Dermis lymphatic vessel endothelial cell (primary cell): ENCODE data around the gene GORASP1. TPM values are rescaled to one million over a fixed set of nuclear protein-coding genes. Genes with fewer than 3 reads are reported as not detected.

Source experiments
- total RNA-seq: library from RNA; depleted of rRNA; stranded (reverse); fragments of >200 nt; gene quantifications from 2 replicates; pipeline ENCODE4 v1.2.1, GENCODE V29; 2014

The GORASP1 gene
- 27.1 and 31.3 TPM in 2 replicates for total RNA-seq

DNA sequence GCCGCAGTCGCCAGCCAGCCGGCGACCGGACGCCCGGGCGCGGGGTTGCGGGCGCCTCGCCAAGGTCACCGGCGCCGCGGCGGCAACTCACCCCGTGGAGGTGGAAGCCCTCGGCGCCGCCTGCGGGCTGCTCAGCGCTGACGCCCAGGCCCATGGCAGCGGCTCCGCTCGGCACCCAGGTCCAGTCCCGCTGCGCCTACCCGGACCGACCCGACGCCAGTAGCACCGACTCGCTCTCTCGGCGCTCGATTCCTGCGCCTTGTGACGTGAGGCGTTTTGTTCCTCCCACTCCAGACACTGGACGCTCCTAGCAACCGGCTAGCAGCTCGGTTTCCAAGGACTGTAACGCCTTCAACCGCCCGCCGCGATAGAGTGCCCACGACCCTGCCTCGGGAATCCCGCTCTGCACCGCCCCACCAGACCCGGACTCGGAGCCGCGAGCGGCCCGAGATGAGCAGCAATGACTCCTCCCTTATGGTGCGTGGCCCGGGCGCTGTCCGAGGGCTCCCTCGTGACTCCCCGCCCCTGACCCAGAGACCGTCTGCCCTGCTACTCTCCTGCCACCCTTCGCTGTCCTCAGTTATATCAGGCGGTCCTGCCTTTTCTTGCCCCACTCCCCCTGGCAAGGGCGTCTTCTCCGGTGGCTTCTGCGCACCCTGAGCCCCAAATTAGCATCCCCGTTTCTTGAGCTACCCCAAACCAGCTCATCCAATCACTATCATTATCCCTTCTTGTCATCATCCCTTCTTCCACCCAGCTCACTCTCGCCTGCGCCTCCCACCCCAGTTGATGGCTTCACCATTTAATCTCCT lies at the start of gene GORASP1, which contains the start of gene TTC21A:
TSS of gene GORASP1 (minus strand) at position 240 of the 812 bp plus-strand sequence. CDS start at position 154, 86 bp downstream.
TSS of gene TTC21A (plus strand) at position 293 of the 812 bp plus-strand sequence. CDS start at position 451, 158 bp downstream.

DNA sequence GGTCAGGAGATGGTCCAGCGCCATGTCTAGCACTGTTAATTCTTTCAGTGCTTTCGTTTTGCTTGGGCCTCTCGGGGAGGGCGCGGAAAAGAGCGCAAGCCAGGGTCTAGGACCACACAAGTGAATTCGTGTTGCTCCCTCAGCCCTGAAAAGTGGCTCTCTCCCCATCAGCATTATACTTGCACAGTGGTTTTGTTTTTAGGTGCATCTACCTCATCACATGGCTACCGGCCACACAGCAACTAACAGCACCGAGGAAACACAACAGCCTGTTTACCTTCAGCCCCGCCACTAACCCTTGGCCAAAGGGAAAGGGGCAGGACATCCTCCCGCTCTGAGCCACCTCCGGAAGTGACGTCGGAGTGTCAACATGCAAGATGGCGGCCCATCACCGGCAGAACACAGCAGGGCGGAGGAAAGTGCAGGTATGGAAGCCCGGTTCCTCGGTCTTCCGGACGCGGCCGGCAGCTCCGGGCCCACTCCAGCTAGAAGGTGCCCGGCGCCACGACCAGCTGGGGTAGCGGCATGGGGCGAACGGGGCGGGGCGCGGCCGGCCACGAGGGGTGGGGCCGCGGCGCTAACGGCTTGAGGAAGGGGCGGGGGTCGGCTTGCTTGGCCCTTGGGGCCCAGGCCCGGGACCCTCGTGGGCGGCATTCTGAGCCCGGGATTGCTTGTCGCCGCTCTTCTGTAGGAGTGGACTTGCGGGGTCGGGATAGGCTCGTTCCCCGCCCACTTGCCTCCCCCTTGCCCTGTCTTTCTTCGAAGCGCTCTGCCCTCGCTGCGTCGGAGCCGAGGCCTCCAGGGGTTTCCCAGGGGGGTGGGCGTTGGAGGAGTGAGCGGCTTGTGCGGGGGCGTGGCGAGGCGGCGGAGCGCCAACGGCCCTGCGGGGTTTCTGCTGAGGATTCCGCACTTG lies 55.5 kb downstream of the GORASP1 start, which contains the start of the genes SCN11A and WDR48:
TSS of gene SCN11A (minus strand) at position 296 of the 913 bp plus-strand sequence. CDS start 101,582 bp downstream, outside the sequence.
TSS of gene WDR48 (plus strand) at position 368 of the 913 bp plus-strand sequence. CDS start at position 378, 10 bp downstream.

Other genes with a start within 250 kb of the GORASP1 start
- gene SCN11A, start 55.7 kb downstream of the GORASP1 start, total RNA-seq: under 0.01 and 0.09 TPM in 2 replicates
- gene WDR48, start 55.6 kb downstream of the GORASP1 start, total RNA-seq: 37.2 and 49.9 TPM in 2 replicates
- gene TTC21A, start 53 bp upstream of the GORASP1 start, total RNA-seq: 1.3 and 1.4 TPM in 2 replicates
- gene CSRNP1, start 46.0 kb upstream of the GORASP1 start, total RNA-seq: 8.9 and 9.7 TPM in 2 replicates
- gene XIRP1, start 85.0 kb upstream of the GORASP1 start, total RNA-seq: not detected in 2 replicates
- not detected in 2 replicates for gene CX3CR1, start 172.4 kb upstream of the GORASP1 start, total RNA-seq
- not detected in 2 replicates for gene CCR8, start 222.1 kb upstream of the GORASP1 start, total RNA-seq